Placental epithelial cell (primary cell): ENCODE results near the gene PRDM15. TPM values are rescaled to one million over a fixed set of nuclear protein-coding genes. Genes with fewer than 3 reads are reported as not detected.

ENCODE experiments used
- small RNA-seq: library from RNA; depleted of rRNA; stranded (forward); fragments of <200 nt; gene quantifications from one replicate; pipeline ENCODE3, GENCODE V24; 2012
- total RNA-seq: library from RNA; depleted of rRNA; stranded (reverse); fragments of >200 nt; gene quantifications from 2 replicates; pipeline ENCODE4 v1.2.3, GENCODE V29; 2012

Gene PRDM15, protein sequence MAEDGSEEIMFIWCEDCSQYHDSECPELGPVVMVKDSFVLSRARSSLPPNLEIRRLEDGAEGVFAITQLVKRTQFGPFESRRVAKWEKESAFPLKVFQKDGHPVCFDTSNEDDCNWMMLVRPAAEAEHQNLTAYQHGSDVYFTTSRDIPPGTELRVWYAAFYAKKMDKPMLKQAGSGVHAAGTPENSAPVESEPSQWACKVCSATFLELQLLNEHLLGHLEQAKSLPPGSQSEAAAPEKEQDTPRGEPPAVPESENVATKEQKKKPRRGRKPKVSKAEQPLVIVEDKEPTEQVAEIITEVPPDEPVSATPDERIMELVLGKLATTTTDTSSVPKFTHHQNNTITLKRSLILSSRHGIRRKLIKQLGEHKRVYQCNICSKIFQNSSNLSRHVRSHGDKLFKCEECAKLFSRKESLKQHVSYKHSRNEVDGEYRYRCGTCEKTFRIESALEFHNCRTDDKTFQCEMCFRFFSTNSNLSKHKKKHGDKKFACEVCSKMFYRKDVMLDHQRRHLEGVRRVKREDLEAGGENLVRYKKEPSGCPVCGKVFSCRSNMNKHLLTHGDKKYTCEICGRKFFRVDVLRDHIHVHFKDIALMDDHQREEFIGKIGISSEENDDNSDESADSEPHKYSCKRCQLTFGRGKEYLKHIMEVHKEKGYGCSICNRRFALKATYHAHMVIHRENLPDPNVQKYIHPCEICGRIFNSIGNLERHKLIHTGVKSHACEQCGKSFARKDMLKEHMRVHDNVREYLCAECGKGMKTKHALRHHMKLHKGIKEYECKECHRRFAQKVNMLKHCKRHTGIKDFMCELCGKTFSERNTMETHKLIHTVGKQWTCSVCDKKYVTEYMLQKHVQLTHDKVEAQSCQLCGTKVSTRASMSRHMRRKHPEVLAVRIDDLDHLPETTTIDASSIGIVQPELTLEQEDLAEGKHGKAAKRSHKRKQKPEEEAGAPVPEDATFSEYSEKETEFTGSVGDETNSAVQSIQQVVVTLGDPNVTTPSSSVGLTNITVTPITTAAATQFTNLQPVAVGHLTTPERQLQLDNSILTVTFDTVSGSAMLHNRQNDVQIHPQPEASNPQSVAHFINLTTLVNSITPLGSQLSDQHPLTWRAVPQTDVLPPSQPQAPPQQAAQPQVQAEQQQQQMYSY
- 3.6 and 4.7 TPM in 2 replicates for total RNA-seq

GRCh38 chr21:41879190-41879998 is at the start of gene PRDM15:
Gene PRDM15 (minus strand): TSS chr21:41879344. CDS start chr21:41860363, 18,981 bp downstream.

DNA sequence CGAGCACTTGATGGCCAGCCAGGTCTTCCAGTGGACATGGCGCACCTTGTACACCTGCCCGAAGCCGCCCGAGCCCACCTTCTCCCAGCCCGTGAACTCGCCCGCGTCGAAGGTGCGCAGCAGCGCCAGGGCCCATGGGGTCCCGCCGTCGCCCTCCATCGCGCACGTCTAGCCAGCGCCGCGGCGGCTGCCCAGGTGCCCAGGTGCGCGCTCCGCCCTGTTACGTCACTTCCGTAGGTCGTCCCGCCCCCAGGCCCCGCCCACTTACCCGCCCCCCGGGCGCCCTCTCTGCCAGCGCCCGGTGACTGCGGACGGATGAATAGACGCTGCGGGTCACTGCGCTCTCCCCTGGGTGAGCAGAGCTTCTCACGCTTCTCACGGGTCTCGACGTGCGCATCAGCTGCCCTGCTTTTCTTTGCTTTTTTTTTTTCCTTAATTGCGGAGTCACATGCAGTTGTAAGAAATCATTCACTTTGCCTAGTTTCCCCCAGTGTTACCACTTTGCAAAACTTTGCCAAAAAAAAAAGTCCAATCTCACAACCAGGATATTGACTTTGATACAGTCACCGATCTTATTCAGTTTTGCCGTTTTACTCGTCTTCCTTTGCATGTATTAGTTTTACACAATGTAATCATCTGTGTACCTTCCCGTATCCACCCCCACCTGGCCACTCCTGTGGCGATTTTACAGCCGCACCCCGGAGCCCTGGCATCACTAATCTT is 112.1 kb downstream of the PRDM15 start, which contains the start of gene RIPK4:
RIPK4 (minus strand) TSS at position 170 of the 723 bp plus-strand sequence; CDS start at position 159, 11 bp downstream.

Small RNA genes within 50 kb of the gene (small RNA-seq; reads per million reads assigned to genes)
- gene RF00334 = 0.12 reads per million

Other genes starting within 250 kb of the PRDM15 start
- 9.2 and 11.0 TPM in 2 replicates for gene RIPK4, start 112.3 kb downstream of the PRDM15 start, total RNA-seq
- gene C2CD2, start 74.7 kb upstream of the PRDM15 start, total RNA-seq = 1.2 and 2.0 TPM in 2 replicates
- 9.4 and 10.5 TPM in 2 replicates for gene ZBTB21, start 131.0 kb upstream of the PRDM15 start, total RNA-seq
- not detected in 2 replicates for gene UMODL1, start 192.0 kb upstream of the PRDM15 start, total RNA-seq